Nephron (organoid): ENCODE results near the gene OR5AS1.
"Not testable (repeated sequence)": the region's sequence is repeated elsewhere in the genome, so short reads cannot be mapped to it uniquely, and the experiment has no call there.

ENCODE experiments used
- H3K27ac Mint-ChIP-seq, 3 experiments: 2 replicates each; pipeline ENCODE4 v1.8.0; 2020; ENCODE audit warnings: mixed read lengths in 3 of 3, mild to moderate bottlenecking in 2 of 3, moderate library complexity in 1 of 3
- H3K27me3 Mint-ChIP-seq: 2 replicates; pipeline ENCODE4 v1.8.0; 2021; ENCODE audit warnings: low read depth, mild to moderate bottlenecking, moderate library complexity, mixed read lengths
- H3K36me3 Mint-ChIP-seq: 2 replicates; pipeline ENCODE4 v1.8.0; 2020; ENCODE audit warnings: low read depth, mixed read lengths
- H3K4me1 Mint-ChIP-seq: 2 replicates; pipeline ENCODE4 v1.8.0; 2020; ENCODE audit warnings: mixed read lengths
- H3K4me3 Mint-ChIP-seq, 3 experiments: 2 replicates each; pipeline ENCODE4 v1.8.0; 2020; ENCODE audit warnings: mild to moderate bottlenecking in 3 of 3, mixed read lengths in 3 of 3, moderate library complexity in 2 of 3
- H3K9me3 Mint-ChIP-seq: 2 replicates; pipeline ENCODE4 v1.8.0; 2020; ENCODE audit warnings: mixed read lengths
- TF ChIP-seq, protein P1 (sequence below), 3 experiments: fragments of 200-600 bp; sonication (generic); IDR thresholded peaks; one replicate each; pipeline ENCODE4 v1.5.0; 2021; ENCODE audit warnings: antibody characterized with exemption in 3 of 3; ENCODE audit not compliant: unreplicated experiment in 3 of 3

OR5AS1 gene

DNA sequence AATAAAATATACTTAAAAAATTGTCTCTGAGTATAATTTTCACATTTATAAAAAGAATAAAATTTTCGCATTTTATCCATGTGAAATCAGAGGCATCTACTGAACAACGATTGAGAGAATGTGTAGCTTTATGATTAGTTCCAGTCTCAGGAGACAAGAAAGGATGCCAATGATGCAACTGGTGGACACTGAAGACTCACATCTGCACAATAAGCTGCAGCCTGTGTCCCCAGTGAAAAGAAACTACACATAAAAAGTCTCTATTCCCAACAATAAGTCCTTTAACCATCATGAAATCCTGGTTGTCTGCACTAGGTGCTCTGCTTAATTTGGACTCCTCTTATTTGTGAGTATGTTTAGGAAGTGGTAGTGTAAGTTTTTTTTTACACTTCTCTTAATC lies 22.0 kb downstream of the OR5AS1 start:
- Mint-ChIP-seq H3K4me3 (no peak overlapping the region), H3K9me3 (no peaks in the 10 kb centered on the region), H3K4me1 (no peaks in the 10 kb centered on the region), H3K36me3 (no peaks in the 10 kb centered on the region), H3K27me3 (no peaks in the 10 kb centered on the region), H3K27ac (no peak overlapping the region)
- TF ChIP-seq, protein P1, sequence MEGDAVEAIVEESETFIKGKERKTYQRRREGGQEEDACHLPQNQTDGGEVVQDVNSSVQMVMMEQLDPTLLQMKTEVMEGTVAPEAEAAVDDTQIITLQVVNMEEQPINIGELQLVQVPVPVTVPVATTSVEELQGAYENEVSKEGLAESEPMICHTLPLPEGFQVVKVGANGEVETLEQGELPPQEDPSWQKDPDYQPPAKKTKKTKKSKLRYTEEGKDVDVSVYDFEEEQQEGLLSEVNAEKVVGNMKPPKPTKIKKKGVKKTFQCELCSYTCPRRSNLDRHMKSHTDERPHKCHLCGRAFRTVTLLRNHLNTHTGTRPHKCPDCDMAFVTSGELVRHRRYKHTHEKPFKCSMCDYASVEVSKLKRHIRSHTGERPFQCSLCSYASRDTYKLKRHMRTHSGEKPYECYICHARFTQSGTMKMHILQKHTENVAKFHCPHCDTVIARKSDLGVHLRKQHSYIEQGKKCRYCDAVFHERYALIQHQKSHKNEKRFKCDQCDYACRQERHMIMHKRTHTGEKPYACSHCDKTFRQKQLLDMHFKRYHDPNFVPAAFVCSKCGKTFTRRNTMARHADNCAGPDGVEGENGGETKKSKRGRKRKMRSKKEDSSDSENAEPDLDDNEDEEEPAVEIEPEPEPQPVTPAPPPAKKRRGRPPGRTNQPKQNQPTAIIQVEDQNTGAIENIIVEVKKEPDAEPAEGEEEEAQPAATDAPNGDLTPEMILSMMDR (IDR thresholded peaks at IDR 0.05; ENCODE audit: unreplicated experiment in 3 of 3): no peak

DNA sequence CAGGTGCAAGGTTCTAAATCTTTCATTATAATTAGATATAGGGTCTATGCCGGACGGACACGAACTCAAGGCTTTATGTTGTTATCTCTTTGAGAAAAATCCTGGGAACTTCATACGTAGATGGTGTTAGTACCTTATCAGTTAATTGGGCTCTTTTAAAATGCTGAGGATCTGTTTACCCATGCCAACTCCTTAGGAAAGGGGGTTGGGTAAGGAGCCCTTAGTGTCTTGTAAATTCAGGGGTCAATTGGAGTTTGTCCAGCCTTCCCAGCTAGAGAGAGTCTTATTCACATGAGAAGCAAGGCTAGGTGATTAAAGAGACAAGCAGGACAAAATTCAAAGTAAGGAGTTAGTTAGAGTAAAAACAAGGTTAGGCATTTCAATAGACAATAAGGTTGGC lies 28.9 kb downstream of the OR5AS1 start:
- H3K9me3 Mint-ChIP-seq, H3K27ac Mint-ChIP-seq, H3K27me3 Mint-ChIP-seq: not testable (repeated sequence)

DNA sequence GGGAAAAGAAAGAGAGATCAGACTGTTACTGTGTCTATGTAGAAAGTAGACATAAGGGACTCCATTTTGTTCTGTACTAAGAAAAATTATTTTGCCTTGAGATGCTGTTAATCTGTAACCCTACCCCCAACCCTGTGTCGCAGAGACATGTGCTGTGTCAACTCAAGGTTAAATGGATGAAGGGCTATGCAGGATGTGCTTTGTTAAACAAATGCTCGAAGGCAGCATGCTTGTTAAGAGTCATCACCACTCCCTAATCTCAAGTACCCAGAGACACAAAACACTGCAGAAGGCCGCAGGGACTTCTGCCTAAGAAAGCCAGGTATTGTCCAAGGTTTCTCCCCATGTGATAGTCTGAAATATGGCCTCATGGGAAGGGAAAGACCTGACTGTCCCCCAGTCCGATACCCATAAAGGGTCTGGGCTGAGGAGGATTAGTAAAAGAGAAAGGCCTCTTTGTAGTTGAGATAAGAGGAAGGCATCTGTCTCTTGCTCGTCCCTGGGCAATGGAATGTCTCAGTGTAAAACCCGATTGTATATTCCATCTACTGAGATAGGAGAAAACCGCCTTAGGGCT lies 30.3 kb downstream of the OR5AS1 start:
- not testable (repeated sequence) for H3K4me1 Mint-ChIP-seq, H3K27ac Mint-ChIP-seq, H3K36me3 Mint-ChIP-seq, H3K27me3 Mint-ChIP-seq, H3K4me3 Mint-ChIP-seq, H3K9me3 Mint-ChIP-seq

More for the DNA sequence above, 28.9 kb downstream of the OR5AS1 start:
- H3K36me3 Mint-ChIP-seq, H3K4me1 Mint-ChIP-seq, H3K4me3 Mint-ChIP-seq: not testable (repeated sequence)

DNA sequence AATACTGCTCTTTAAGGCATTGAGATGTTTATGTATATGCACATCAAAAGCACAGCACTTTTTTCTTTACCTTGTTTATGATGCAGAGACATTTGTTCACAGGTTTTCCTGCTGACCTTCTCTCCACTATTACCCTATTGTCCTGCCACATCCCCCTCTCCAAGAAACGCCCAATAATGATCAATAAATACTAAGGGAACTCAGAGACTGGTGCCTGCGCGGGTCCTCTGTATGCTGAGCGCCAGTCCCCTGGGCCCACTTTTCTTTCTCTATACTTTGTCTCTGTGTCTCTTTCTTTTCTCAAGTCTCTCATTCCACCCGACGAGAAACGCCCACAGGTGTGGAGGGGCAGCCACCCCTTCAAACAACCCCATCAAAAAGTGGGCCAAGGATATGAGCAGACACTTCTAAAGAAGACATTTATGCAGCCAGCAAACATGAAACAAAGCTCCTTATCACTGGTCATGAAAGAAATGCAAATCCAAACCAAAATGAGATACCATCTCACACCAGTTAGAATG lies 30.9 kb downstream of the OR5AS1 start:
- H3K27ac Mint-ChIP-seq, H3K27me3 Mint-ChIP-seq, H3K4me3 Mint-ChIP-seq, H3K4me1 Mint-ChIP-seq, H3K36me3 Mint-ChIP-seq, H3K9me3 Mint-ChIP-seq: not testable (repeated sequence)

DNA sequence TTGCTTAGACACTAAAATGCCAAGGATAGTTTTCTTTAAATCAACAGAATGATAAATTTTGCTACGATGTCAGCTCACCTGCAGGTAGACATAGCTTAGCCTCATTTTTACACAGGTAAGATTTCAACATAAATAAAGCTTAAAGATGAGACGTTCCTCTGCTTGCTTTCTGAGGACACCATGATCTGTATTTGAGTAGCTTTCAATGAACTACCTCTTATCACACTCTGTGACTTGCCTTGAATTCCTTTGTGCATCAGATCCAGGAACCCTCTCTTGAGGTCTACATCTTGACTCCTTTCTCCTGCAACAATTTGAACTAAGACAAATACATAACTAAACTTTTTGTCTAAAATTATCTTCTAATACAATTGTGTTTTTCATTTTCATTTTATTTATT lies 39.5 kb downstream of the OR5AS1 start:
- Mint-ChIP-seq H3K36me3 (no peaks in the 10 kb centered on the region), H3K9me3 (peaks cover 2% of the 10 kb centered on the region), H3K4me1 (no peaks in the 10 kb centered on the region), H3K27ac (no peak overlapping the region), H3K4me3 (no peak overlapping the region), H3K27me3 (no peaks in the 10 kb centered on the region)
- TF ChIP-seq, protein P1 (IDR thresholded peaks at IDR 0.05; ENCODE audit: unreplicated experiment in 3 of 3): no peak
